NCI-H345 (cell line): ENCODE data around the gene MYLK.
A peak's percentile ranks its signal among the peaks of the same experiment; 100 is the strongest.
"Not testable (repeated sequence)": the region's sequence is repeated elsewhere in the genome, so short reads cannot be mapped to it uniquely, and the experiment has no call there.

Experiments
- DNase-seq: peaks from one replicate; lab custom pipeline; 2025; lab: John Stamatoyannopoulos, UW

The MYLK gene

DNA sequence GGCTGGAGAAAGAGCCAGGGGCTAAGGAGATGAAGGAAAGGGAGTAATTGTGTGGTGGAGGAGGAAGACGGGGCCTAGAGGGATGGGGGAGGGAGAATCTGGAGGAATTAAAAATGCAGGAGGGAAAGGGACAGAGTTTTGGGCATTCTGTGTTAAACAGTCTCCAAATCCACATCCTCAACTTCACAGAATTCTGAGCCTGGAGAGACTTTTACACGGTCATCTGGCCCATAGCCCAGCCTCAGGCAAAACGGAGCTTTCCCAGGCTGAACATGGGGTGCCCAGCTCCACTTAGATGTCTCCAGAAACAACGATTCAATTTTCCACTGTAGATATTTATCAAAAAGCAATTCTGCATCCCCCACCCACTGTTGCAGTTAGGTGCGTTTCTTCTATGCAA is 161.7 kb downstream of the MYLK start:
- no peak for DNase-seq

DNA sequence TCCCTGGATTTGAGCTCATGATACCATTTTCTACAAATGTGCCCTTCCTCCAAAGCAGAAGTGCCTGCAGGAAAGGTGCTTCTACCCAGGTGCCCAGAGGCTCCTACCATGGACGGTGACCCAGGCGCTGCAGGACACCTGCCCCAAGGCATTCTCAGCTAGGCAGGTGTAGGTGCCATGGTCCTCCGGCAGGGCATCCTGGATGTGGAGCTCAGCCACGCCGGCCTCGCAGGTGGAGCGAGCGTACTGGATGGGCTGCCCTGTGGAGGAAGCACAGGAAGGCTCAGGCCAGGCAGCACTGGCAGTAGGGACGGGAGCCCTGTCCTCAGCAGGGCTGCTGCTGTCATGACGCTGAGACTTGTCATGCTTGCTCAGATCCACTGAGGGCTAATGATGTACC is 162.1 kb downstream of the MYLK start:
- DNase-seq, result no peak

DNA sequence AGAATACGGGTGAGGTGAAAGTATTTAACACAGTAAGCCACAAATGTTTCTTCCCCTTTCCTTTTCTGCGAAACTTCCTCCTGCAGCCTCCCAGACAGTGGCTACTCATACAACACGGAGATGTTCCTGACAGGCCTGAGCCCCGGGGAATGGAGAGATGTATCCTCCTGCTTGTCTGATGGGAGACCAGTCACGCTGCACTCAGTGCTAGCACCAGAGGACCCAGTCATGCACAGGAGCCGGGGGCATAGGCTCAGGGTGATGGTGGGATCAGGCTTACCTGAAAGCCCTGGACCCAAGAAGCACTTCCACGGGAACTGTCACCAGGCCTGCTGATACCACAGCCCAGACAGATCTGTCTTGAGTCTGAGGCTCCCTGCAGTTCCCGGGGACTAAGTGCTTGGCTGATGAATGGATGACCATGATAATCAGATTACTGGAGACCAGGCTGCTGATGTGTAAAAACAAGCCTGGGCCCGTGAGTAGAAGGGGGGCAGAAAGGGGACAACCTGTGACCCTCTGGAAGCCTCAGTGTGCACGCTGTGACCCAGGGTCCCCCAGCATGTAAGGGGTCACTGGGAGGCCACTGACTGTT is 162.9 kb downstream of the MYLK start:
- DNase-seq, result not testable (repeated sequence)

DNA sequence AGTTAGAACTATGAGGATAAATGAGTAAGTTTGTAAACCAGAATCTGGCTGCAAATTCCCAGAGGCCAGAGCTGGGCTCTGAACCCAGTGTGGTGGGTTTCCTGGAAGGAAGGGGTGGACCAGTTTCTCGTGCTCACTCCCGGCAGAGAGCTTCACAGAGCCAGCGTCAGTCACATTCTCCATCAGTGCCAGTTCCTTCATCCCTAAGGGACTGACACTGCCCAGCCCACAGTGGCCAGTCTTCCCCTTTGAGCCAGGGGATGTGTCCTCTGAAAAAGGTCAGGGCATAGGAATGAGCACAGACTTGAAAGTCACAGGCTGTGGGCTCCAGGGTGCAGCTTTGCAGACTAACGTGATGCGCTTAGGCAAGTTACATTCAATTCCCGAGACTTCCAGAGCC is 163.5 kb downstream of the MYLK start:
- no peak for DNase-seq

DNA sequence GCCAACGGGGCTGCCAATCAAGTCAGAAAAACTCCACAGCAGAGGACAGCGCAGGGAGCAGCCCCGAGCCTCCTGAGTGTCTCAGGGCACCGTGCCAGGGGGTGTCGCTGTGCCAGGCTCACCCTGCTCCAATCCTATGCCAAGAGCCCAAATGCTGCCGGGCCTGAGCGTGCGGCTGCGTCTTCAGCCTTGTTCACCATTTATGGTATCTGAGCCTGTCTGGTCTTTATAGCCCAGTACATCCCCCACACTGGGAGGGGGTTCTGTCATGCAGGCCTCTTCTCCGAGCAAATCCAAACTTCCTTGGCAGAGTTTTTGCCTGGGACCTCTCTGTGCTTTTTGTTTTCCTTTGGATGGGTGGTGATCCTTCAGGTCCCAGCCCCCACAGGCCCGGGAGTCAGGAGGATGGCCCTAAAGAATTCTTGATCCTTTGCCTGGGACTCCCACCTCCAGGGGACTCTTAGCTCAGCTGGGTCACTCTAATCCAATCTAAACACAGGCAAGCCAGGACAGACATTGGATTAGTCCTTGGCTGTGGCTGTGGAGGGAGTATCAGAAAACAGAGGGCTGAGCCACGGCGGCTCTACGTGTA is 164.2 kb downstream of the MYLK start:
- no peak for DNase-seq

DNA sequence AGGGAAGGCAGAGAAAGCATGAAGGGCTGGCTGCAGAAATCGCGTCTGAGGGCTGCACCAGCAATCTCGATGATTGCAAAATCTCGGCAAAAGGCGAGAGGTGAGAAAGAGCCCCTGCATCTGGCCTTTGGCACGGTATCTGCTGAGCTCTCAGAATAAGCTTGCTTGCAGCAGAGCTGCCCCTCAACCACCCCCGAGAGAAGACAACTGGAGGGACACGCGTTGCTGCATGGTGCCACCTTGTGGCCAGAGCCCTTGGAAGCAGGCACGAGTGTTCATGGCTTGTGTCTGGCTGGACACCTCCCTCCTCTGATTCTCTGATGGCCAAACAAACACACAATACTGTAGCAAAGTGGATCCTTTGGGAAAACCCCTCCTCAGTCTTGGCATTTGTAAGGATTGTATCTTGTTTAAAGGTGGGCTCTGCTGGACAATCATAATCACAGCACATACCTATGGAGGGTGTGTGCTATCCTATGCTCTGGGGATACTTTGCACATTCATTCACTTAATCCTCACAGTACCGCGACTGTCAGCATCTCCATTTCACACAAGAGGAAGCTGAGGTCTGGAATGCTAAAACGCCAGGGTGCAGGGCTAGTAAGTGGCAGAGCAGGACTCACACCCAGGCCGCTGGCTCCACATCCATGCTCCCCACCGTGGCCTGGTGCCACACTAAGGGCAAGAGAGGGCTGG is 164.9 kb downstream of the MYLK start:
- DNase-seq, result peak; percentile 53

DNA sequence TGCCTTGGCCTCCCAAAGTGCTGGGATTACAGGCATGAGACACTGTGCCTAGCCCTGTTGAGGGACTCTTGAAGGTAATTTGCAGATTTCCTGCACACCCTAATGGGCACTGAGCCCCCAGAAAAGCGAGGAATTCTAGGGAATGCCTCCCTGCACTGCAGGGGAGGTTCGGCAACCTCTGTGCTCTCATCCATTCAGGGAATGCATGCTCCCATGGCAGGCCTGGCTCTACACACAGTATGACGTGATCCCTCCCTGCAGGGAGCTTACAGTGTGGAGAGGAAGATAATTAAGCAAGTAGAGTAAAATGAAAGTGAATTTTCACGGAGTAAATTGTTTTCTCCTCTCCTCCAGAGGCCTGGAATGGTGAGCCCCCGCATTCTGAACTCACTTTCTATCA is 166.0 kb downstream of the MYLK start:
- DNase-seq, result no peak

DNA sequence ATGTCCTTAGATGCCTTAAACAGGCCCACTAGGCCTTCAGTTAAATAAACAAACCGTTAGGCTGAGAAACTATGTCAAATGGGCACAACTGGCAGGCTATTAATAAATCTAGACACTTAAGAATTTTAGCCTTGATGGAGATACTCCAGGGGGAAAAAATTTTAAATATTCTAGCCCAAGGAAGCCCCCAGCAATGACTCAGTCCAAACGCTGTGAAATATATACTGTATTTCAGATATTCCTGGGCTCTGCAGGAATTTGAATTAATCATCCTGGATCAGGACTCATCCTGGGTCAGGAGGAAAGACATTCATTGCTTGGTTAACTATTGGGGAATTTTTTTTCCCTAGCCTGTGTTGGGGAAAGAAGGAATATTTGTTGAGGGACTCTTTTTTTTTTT is 166.7 kb downstream of the MYLK start:
- DNase-seq, result not testable (repeated sequence)

DNA sequence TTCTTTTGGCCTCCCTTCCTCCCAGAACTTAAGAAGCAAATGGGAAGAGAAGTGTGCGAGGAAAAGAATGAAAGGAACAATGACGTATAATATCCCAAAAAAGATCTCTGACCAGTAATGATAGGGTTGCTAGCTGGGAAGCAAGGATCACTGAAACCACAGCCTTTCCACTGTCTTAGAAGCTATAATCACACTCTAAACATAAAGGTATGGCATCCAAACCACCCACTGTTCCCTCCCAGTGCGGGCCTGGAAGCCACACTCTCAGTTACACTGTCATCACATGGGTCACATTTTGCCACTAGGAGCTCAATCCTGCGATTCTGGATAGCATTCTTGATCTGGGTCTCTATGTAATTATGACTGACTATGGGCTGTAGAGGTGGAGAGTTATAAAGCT is 167.7 kb downstream of the MYLK start:
- DNase-seq, result no peak

DNA sequence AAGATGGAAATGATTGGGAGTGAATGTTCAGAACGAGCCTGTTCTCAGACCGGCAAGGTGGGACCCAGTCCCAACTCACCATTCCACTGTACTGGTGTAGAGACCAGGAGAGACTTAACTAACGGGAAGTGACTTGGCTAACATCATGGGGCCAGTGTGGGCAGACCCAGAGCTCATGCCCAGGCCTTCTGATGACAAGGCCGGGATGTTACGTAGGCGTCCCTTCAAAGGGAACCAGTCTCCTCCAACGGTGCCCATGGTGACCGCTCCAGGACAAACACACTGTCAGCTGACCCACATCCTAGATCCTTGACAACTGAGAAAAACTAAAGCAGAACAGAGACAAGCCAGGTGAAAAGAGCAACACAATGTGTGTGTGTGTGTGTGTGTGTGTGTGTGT is 170.9 kb downstream of the MYLK start:
- DNase-seq, result no peak

DNA sequence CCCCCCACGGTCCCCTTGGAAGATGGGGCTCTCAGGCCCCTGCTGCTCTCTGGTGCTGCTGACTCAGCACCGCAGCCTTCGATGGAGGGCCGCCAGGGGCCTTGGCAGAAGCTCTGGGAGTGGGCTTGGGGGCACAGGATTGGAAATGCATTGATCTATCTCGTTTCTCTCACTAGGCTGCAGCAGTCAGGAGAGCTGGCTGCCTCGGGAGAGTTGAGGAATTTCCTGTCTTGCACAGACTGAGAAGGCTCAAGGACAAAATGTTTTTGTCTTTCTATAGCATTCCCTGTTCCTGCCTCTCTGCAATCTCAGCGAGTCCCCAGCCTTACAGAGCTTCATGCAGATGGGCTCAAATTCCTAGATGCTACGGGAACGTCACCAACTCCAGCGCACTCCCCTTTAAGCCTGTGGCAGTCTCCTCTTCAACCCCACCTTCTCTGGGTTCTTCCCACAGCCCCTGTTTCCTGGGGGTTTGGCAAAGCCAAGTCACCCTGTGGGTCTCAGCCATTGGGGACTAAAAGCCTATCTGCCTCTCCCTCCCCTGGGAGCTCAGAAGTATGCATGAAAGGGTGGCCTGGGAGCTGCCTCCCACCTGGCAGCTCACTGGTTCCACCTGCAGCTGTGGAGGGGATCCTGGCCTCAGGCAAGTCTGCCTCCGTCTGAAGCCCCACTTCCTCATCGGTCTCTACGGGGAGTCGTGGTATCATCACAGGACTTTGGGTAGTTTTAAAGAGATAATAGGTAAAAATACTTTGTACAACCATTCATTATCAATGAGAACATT is 171.9 kb downstream of the MYLK start:
- no peak for DNase-seq

DNA sequence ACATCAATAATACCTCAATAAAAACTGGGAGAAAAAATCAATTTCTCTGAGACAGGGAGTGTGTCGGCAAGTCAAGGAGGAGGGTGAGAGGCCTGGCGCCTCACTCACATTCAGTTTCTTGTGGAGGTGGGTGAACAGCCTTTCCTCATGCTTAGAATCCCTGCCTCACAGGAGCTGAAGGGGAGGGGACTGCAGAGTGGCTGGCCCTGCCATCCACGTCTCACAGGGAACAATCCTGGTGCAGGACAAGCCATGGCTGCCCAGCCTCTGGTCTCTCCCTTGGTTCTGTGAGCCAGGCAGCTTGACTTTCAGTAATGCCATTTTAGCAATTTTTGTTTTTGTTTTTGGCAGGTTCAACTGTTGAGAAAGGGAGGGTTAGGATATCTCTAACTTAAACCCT is 172.8 kb downstream of the MYLK start:
- DNase-seq, result no peak

DNA sequence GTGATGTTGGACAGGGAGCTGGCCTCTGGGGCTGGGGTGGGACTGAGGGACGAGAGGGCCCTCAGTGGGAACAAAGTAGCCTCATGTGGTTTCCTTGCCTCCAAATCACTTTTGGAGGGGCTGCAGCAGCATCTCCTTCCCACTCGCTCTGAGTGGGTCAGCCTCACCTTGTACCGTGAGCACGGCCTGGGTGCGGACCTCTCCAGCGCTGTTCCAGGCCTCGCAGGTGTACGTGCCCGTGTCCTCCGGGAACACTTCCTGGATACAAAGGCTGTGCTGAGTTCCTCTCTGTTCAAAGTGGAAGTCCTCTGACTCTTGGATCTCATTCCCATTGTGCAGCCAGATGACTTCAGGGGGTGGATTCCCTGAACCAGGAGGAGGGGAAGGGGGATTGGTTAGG is 175.6 kb downstream of the MYLK start:
- DNase-seq, result no peak

DNA sequence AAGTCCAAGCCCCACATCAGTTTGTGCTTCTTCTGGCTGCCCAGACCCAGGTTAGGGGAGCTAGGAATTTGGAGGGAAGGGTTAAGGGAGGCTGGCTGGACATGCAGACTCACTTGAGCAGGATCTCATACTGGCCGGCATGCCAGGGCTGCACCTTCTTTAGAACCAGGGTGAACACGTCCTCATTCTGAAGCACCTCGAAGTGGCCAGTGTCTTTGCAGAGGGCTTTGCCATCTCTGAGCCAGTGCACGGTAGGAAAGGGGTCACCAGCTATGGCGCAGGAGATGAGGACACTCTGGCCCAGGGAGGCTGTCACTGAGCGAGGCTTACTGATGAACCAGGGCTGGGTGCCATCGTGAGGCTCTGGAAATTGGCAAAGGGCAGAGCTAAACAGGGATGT is 176.5 kb downstream of the MYLK start:
- not testable (repeated sequence) for DNase-seq

DNA sequence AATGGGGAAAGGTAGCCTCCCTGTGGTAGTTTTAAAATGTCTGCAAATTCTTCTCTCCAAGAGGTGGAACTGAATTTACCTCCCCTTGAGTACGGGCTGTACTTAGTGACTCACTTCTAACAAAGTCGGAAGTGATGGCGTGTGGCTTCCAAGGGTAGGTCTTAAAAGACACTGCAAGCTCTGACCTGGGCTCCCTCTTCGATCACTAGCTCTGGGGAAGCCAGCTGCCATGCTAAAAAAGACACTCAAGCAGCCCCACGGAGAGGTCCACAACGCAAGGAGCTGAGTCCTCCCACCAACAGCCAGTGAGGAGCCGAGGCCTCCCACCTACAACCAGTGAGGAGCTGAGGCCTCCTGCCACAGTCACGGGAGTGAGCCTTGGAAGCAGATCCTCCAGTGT is 177.3 kb downstream of the MYLK start:
- DNase-seq, result no peak

DNA sequence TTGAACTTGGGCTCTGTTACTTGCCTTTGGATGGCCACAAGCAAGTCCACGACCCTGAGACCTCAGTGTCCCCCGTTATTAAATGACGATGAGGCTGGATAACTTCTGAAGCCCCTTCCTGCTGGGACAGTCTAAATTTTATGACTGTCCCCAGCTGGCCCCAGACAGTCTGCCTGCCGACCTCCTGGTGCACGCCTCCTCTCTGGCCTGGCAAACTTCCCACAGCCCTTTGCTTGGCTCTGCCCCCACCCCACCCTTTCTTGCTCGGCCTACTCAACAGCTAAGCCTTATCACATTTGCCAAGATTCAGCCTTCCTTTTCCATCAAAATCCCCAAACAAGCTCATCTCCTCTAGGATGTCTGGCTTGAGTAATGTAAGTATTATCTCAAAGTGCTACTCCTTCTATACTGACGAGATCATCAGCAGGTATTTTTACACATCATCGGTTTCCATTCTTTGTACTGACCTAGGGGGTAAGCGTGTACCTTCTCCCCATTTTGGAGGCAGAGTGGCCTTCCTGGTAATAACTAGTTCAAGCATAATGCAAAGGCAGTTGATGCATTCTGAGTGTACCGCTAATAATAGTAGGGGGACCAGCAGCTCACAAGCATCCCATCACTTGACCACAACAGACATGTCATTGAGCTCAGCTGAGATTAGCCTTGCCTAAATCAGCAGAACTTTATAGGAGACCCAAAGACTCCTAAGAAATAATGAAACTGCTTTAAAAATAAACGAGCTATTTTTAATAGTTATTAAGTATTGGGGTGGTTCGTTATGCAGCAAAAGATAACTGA is 178.4 kb downstream of the MYLK start:
- no peak for DNase-seq

DNA sequence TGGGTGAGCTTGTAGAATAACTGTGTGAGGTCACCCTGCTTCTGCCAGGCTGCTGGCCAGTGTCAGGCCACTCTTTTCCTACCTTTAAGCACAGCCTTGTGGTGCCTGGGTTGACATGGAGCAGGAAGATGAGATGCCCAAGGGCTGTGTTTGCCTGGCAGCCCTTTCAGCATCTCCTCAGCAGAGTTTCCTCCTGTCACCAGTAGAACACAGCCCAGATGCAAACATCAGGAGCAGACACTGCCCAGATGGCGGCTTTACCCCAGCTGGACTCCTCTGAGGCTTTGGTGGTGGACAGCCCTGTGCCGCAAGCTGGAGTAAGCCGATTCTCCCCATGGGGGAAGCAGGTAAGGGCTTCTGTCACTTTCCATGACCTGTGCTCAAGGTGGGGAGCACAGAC is 180.5 kb downstream of the MYLK start:
- DNase-seq, result not testable (repeated sequence)

DNA sequence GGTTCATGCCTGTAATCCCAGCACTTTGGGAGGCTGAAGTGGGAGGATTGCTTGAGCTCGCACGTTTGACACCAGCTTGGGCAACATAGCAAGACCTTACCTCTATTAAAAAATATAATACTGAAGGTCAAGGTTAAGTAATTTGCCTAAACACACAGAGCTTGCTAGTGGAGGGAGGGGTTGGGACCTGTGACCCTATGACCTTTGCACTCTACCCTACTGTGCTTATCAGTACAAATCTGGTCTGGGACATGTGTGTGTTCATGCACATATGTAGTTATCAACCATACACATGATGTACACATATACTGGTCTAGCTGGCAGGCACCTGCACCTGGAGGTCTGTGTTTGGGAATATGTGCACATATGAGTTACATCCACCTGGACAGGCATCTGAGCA is 181.4 kb downstream of the MYLK start:
- DNase-seq, result no peak

DNA sequence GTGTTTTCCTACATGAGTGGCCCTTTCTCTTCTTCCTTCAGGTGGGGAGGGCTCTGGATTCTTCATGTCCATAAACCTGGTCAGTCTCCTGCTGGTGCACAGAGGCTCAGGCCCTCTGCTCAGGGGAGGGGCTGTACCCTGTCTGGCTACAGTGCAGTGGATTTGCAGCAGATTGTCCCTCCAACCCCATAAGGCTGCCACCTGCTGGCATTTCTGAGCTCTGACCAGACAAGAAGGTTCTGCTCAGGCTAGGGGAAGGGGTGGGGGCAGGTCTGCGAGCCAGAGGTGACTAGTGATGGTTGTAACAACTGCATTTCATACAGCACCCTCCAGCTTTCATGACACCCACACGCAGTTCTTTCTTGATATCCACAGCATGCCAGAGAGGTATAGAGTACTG is 182.1 kb downstream of the MYLK start:
- DNase-seq, result peak; percentile 33

DNA sequence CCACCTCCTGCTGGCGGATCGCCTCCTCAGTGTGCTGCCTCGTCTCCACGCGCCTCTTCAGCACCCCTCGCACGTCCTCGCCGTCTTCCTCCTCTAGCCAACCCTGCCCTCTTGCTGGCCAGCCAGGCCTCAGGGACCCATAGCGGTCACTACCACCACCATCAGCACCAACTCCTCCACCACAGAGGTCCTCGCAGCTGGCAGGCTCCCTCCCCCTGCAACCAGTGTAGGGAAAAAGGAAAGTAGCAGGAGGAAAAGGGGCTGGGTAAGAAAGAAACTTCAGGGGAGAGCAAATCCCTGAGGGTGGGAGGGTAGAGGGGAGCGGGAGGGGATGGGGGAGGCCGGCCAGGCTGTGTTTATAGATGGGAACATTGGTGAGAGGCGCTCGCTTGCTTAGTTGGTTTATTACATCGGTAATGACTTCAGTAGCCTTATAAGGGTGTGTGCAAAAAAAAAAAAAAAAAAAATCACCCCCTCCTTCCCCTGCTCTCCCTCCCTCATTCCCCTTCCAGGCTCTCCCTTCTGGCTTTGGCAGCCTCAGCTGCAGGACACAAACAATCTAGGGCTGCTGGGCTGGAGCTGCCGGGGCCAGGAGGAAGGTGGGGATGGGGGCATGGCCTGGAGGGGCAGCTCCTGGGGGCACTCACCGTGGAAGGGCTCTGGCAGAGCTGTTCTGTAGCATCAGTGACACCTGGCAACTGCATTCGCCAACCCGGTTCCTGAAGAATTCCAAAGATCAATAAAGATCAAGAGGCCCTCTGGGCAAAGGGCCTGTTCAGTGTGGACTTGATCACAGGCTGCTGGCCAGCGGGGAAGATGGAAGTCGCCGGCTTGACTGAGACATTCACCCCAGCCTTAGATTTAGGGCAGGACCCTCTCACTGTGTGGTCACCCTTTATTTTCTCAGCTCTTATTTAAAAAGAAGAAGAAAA is 183.1 kb downstream of the MYLK start:
- DNase-seq, result no peak

DNA sequence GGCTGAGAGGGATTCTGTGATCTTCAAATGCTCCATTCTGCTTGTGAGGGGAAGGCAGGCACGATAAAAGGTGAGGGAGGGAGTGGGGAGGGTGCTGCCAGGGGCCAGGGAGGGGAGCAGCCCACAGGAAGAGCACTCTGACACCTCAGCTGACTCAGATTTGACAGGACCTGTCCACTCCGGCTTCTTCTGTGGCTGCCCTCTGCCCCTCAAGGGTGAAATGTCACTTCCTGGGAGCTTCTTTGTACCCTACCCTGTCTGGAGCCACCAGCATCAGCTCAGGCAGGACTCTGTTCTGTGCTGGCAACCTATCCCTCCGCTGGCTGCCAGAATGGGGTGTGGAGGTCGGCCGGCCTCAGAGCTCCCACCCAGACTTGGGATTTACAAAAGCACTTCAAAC is 185.3 kb downstream of the MYLK start:
- no peak for DNase-seq
